ENCODE results near the gene JAG2.

DNA sequence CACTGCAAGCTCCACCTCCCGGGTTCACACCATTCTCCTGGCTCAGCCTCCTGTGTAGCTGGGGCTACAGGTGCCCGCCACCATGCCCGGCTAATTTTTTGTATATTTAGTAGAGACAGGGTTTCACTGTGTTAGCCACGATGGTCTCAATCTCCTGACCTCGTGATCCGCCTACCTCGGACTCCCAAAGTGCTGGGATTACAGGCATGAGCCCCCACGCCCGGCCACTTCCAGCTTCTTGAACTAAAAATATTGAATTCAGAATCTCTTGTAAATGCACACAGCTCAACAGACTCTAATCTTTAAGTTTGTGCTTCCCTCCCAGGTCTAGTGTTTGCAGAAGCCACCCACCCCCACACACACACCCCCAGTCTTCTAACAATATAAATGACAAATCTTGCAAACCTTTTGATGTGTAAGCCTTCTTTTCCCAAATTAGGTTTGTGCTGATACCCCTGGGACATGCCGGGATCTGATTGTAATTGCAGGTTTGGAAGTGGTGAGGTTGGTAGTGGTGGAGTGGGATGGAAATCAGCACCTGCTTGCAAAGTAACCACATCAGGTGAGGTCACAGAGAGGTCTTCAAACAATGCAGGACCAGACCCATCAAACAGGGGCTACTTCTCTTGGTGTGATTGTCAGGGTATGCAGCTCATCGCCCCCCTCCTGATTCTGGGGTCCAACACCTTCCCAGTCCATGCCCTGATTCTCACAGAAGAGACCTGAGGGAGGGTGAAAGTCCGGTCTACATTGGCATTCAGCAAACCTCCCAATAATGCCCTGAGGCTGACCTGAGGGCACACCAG is 51.9 kb downstream of the JAG2 start:
- no peak for TF ChIP-seq CTCF (IDR thresholded peaks at IDR 0.05; ENCODE audit: low read length)
- TF ChIP-seq EZH2 (IDR thresholded peaks at IDR 0.05; ENCODE audit: borderline replicate concordance, low read length), result no peak
